Astrocyte (in vitro differentiated cells and primary cell): ENCODE results near the gene GPR42. TPM values are rescaled to one million over a fixed set of nuclear protein-coding genes. Genes with fewer than 3 reads are reported as not detected.

Experiments used
- DNase-seq: peaks from one replicate; pipeline ENCODE4 v3.0.0-alpha.2; 2010; ENCODE audit warnings: low read depth
- FAIRE-seq: peaks from 2 replicates; lab custom pipeline; 2011; peaks lifted over from hg19 to GRCh38; lab: Jason Lieb, UNC
- H2AFZ ChIP-seq: 2 replicates; pipeline ENCODE4 v1.6.0; 2012; ENCODE audit warnings: low read depth, low read length, inconsistent platforms
- H3K27ac ChIP-seq: 2 replicates; pipeline ENCODE4 v1.5.1; 2011; ENCODE audit warnings: low read depth, low read length, inconsistent platforms
- H3K27me3 ChIP-seq: 2 replicates; pipeline ENCODE4 v1.6.0; 2011; ENCODE audit warnings: low read length, inconsistent platforms; ENCODE audit not compliant: insufficient read depth
- H3K36me3 ChIP-seq: 2 replicates; pipeline ENCODE4 v1.5.1; 2011; ENCODE audit warnings: low read length, inconsistent platforms; ENCODE audit not compliant: insufficient read depth
- H3K4me1 ChIP-seq: 2 replicates; pipeline ENCODE4 v1.5.1; 2011; ENCODE audit warnings: low read length, inconsistent platforms; ENCODE audit not compliant: insufficient read depth
- H3K4me2 ChIP-seq: 2 replicates; pipeline ENCODE4 v1.6.0; 2012; ENCODE audit warnings: low read length, inconsistent platforms
- H3K4me3 ChIP-seq: 2 replicates; pipeline ENCODE4 v1.5.1; 2011; ENCODE audit warnings: low read depth, mild to moderate bottlenecking, low read length, inconsistent platforms; ENCODE audit not compliant: insufficient read depth
- H3K79me2 ChIP-seq: 2 replicates; pipeline ENCODE4 v1.6.0; 2012; ENCODE audit warnings: mild to moderate bottlenecking, low read length, inconsistent platforms; ENCODE audit not compliant: insufficient read depth
- H3K9ac ChIP-seq: 2 replicates; pipeline ENCODE4 v1.6.0; 2012; ENCODE audit warnings: mild to moderate bottlenecking, low read length, inconsistent platforms
- H3K9me3 ChIP-seq: 2 replicates; pipeline ENCODE4 v1.5.1; 2012; ENCODE audit warnings: low read depth, mild to moderate bottlenecking, low read length, inconsistent platforms; ENCODE audit not compliant: insufficient read depth
- H4K20me1 ChIP-seq: 2 replicates; pipeline ENCODE4 v1.6.0; 2012; ENCODE audit warnings: low read length, inconsistent platforms; ENCODE audit not compliant: insufficient read depth
- H3K27ac Mint-ChIP-seq: one replicate; pipeline ENCODE4 v1.8.0; 2021; ENCODE audit warnings: mild to moderate bottlenecking, mixed read lengths; ENCODE audit not compliant: unreplicated experiment
- H3K27me3 Mint-ChIP-seq: one replicate; pipeline ENCODE4 v1.8.0; 2021; ENCODE audit warnings: low read depth, mixed read lengths; ENCODE audit not compliant: unreplicated experiment
- H3K36me3 Mint-ChIP-seq: one replicate; pipeline ENCODE4 v1.8.0; 2021; ENCODE audit warnings: low read depth, mixed read lengths; ENCODE audit not compliant: unreplicated experiment
- H3K4me1 Mint-ChIP-seq: one replicate; pipeline ENCODE4 v1.8.0; 2021; ENCODE audit warnings: low read depth, mixed read lengths; ENCODE audit not compliant: unreplicated experiment
- H3K4me3 Mint-ChIP-seq: one replicate; pipeline ENCODE4 v1.8.0; 2021; ENCODE audit warnings: mild to moderate bottlenecking, moderate library complexity, mixed read lengths; ENCODE audit not compliant: unreplicated experiment
- H3K9me3 Mint-ChIP-seq: one replicate; pipeline ENCODE4 v1.8.0; 2021; ENCODE audit warnings: mild to moderate bottlenecking, mixed read lengths; ENCODE audit not compliant: unreplicated experiment
- CTCF ChIP-seq: IDR thresholded peaks from 2 replicates; pipeline ENCODE4 v1.5.1; 2011; ENCODE audit warnings: low read depth, mild to moderate bottlenecking, inconsistent platforms, low read length, moderate library complexity; ENCODE audit not compliant: insufficient read depth
- EZH2 ChIP-seq: IDR thresholded peaks from 2 replicates; pipeline ENCODE4 v1.6.1; 2012; ENCODE audit warnings: mild to moderate bottlenecking, low read length, inconsistent platforms; ENCODE audit not compliant: insufficient read depth
- total RNA-seq: library from RNA; stranded (reverse); gene quantifications from 2 replicates; pipeline ENCODE4 v1.2.1, GENCODE V29; 2021

The GPR42 gene
- total RNA-seq, 1 donor from 2014 or later, result not detected

- Mint-ChIP-seq H3K36me3 (no peaks in the 10 kb centered on the region), H3K9me3 (no peaks in the 10 kb centered on the region), H3K27ac (no peak overlapping the region), H3K4me3 (no peak overlapping the region), H3K27me3 (peaks cover 52% of the 10 kb centered on the region), H3K4me1 (no peaks in the 10 kb centered on the region)
- FAIRE-seq (no peak), DNase-seq (no peak)
- H3K27ac ChIP-seq, result no peak overlapping the region
- H3K27me3 ChIP-seq, result no peaks in the 10 kb centered on the region
- no peaks in the 10 kb centered on the region for H3K36me3 ChIP-seq
- no peak for TF ChIP-seq EZH2
- TF ChIP-seq CTCF, result no peak
- no peaks in the 10 kb centered on the region for H3K9me3 ChIP-seq
- no peak overlapping the region for H3K9ac ChIP-seq
- no peak overlapping the region for H3K4me2 ChIP-seq
- H2AFZ ChIP-seq, result no peak overlapping the region
- no peaks in the 10 kb centered on the region for H3K79me2 ChIP-seq
- no peaks in the 10 kb centered on the region for H4K20me1 ChIP-seq
- no peak overlapping the region for H3K4me3 ChIP-seq
- no peaks in the 10 kb centered on the region for H3K4me1 ChIP-seq
Observed at GRCh38 chr19:35341006-35341405, 29.9 kb upstream of the GPR42 start.

- no peaks in the 10 kb centered on the region for H3K4me1 Mint-ChIP-seq
Observed at GRCh38 chr19:35341565-35342225, 29.2 kb upstream of the GPR42 start.

GRCh38 chr19:35342430-35342829 is 28.4 kb upstream of the GPR42 start:
- no peaks in the 10 kb centered on the region for H3K9me3 ChIP-seq
- no peak overlapping the region for H2AFZ ChIP-seq
- Mint-ChIP-seq H3K27me3 (peaks cover 65% of the 10 kb centered on the region), H3K36me3 (no peaks in the 10 kb centered on the region), H3K27ac (no peak overlapping the region), H3K4me1 (peaks cover 3% of the 10 kb centered on the region), H3K9me3 (no peaks in the 10 kb centered on the region), H3K4me3 (no peak overlapping the region)
- no peak overlapping the region for H3K4me2 ChIP-seq
- no peak overlapping the region for H3K9ac ChIP-seq
- no peaks in the 10 kb centered on the region for H3K79me2 ChIP-seq
- H3K27me3 ChIP-seq, result no peaks in the 10 kb centered on the region
- no peak overlapping the region for H3K27ac ChIP-seq
- H3K36me3 ChIP-seq, result no peaks in the 10 kb centered on the region
- no peaks in the 10 kb centered on the region for H3K4me1 ChIP-seq
- no peak overlapping the region for H3K4me3 ChIP-seq
- H4K20me1 ChIP-seq, result no peaks in the 10 kb centered on the region
- FAIRE-seq (no peak), DNase-seq (no peak)
- TF ChIP-seq CTCF, result no peak
- no peak for TF ChIP-seq EZH2

More at GRCh38 chr19:35341565-35342225, 29.2 kb upstream of the GPR42 start:
- Histone ChIP-seq H3K4me2 (no peak overlapping the region), H4K20me1 (no peaks in the 10 kb centered on the region), H3K4me3 (no peak overlapping the region), H3K27me3 (no peaks in the 10 kb centered on the region), H3K27ac (no peak overlapping the region), H3K79me2 (no peaks in the 10 kb centered on the region), H3K9ac (no peak overlapping the region), H3K9me3 (no peaks in the 10 kb centered on the region), H3K36me3 (no peaks in the 10 kb centered on the region), H2AFZ (no peak overlapping the region), H3K4me1 (no peaks in the 10 kb centered on the region)
- H3K36me3 Mint-ChIP-seq, result no peaks in the 10 kb centered on the region
- no peak for TF ChIP-seq EZH2
- DNase-seq (no peak), FAIRE-seq (no peak)
- peaks cover 58% of the 10 kb centered on the region for H3K27me3 Mint-ChIP-seq
- H3K27ac Mint-ChIP-seq, result no peak overlapping the region
- no peak overlapping the region for H3K4me3 Mint-ChIP-seq
- no peaks in the 10 kb centered on the region for H3K9me3 Mint-ChIP-seq
